Measurements from ENCODE around the gene NLRC5. TPM values are rescaled to one million over a fixed set of nuclear protein-coding genes. Genes with fewer than 3 reads are reported as not detected.

The NLRC5 gene
- total RNA-seq, 6 experiments from 2014 or later: 18.2 to 26.2 (median 21.7) TPM

DNA sequence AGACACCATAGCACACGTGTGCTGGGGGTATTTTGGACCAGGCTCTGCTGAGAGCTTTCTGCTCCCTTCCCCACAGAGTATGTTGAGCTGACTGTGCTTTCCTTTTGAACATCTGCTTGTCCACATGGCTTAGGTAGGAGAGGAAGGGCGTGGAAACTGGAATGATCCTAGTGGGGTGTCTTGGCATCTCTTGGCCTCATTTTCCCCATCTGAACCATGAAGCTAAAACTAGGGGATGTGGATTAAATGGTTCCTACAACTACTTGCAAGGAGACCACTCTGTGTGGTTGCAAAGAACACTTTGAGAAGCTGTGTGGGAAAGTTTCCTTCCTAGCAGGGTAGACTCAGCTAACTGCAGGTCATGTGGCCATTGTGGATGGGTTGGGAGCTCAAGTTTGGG, 6.7 kb upstream of the NLRC5 start:
- Mint-ChIP-seq H3K9me3 (no peaks in the 10 kb centered on the region), H3K36me3 (ENCODE audit: low read depth) (0 out of 2 replicates have a peak, but pooled peaks cover 7% of the 10 kb centered on the region), H3K27ac (no peak overlapping the region), H3K27me3 (ENCODE audit: insufficient read depth) (no peaks in the 10 kb centered on the region; the same call in 1 of the 2 replicates), H3K4me1 (ENCODE audit: low read depth) (peaks cover 28% of the 10 kb centered on the region), H3K4me3 (no peak overlapping the region)
- DNase-seq: no peak
- TF ChIP-seq, protein P1, sequence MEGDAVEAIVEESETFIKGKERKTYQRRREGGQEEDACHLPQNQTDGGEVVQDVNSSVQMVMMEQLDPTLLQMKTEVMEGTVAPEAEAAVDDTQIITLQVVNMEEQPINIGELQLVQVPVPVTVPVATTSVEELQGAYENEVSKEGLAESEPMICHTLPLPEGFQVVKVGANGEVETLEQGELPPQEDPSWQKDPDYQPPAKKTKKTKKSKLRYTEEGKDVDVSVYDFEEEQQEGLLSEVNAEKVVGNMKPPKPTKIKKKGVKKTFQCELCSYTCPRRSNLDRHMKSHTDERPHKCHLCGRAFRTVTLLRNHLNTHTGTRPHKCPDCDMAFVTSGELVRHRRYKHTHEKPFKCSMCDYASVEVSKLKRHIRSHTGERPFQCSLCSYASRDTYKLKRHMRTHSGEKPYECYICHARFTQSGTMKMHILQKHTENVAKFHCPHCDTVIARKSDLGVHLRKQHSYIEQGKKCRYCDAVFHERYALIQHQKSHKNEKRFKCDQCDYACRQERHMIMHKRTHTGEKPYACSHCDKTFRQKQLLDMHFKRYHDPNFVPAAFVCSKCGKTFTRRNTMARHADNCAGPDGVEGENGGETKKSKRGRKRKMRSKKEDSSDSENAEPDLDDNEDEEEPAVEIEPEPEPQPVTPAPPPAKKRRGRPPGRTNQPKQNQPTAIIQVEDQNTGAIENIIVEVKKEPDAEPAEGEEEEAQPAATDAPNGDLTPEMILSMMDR (IDR thresholded peaks at IDR 0.05): no peak

DNA sequence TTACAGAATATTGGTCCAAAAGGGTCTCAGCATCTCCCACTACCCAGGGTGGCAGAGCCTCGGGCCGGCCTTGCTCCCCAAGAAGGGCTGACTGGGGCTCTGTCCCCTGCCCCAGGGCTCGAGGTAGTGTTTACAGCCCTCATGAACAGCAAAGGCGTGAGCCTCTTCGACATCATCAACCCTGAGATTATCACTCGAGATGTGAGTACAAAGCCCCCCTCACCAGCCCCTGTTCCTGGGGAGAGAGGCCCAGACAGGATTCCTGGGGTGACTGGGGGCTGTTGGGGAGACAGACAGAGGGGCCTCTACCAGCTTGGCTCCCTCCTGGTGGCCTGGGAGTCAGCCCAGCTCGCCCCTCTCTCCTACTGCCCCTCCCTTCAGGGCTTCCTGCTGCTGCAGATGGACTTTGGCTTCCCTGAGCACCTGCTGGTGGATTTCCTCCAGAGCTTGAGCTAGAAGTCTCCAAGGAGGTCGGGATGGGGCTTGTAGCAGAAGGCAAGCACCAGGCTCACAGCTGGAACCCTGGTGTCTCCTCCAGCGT, 6.1 kb upstream of the NLRC5 start:
- no peaks in the 10 kb centered on the region for H3K9me3 Mint-ChIP-seq
- DNase-seq: no peak
- H3K27me3 Mint-ChIP-seq (ENCODE audit: insufficient read depth): no peaks in the 10 kb centered on the region; the same call in 1 of the 2 replicates
- H3K27ac Mint-ChIP-seq: no peak overlapping the region
- peaks cover 33% of the 10 kb centered on the region for H3K4me1 Mint-ChIP-seq (ENCODE audit: low read depth)
- no peak overlapping the region for H3K4me3 Mint-ChIP-seq
- TF ChIP-seq, protein P1 (IDR thresholded peaks at IDR 0.05): no peak
- 0 out of 2 replicates have a peak, but pooled peaks cover 7% of the 10 kb centered on the region for H3K36me3 Mint-ChIP-seq (ENCODE audit: low read depth)

DNA sequence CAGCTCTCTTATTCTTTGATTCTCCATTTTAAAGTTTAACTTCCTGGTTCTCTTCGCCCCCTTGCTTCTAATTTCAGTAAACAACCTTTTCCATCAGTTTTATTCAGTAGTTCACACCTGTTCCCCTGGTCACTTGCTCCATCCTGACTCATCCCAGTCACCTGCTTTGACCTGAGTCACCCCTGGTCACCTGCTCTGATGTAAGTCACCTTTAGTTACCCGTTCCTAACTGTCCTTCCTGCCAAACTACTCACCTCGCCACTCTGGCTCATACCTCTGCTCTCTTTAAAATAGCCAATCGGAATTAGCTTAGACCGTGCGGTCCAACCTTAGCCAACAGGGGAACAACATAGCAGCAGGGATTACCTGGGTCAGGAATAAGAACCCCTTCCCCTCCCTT, 4.7 kb upstream of the NLRC5 start:
- H3K27me3 Mint-ChIP-seq (ENCODE audit: insufficient read depth): peaks cover 5% of the 10 kb centered on the region
- H3K36me3 Mint-ChIP-seq (ENCODE audit: low read depth): 0 out of 2 replicates have a peak, but pooled peaks cover 7% of the 10 kb centered on the region
- TF ChIP-seq, protein P1 (IDR thresholded peaks at IDR 0.05): 0 out of 2 replicates have a peak, but pooled peaks have one; percentile 4
- H3K4me1 Mint-ChIP-seq (ENCODE audit: low read depth): peaks cover 44% of the 10 kb centered on the region
- H3K9me3 Mint-ChIP-seq: no peaks in the 10 kb centered on the region
- H3K4me3 Mint-ChIP-seq: no peak overlapping the region
- no peak overlapping the region; the same call in 1 of the 2 replicates for H3K27ac Mint-ChIP-seq
- no peak for DNase-seq

GRCh38 chr16:56985288-56985961, 3.9 kb upstream of the NLRC5 start:
- H3K4me3 Mint-ChIP-seq: peak overlapping the region; percentile 44; the same call in 1 of the 2 replicates
- H3K36me3 Mint-ChIP-seq (ENCODE audit: low read depth): 0 out of 2 replicates have a peak, but pooled peaks cover 7% of the 10 kb centered on the region
- peaks cover 5% of the 10 kb centered on the region for H3K27me3 Mint-ChIP-seq (ENCODE audit: insufficient read depth)
- H3K27ac Mint-ChIP-seq: peak overlapping the region; percentile 90
- peaks cover 50% of the 10 kb centered on the region for H3K4me1 Mint-ChIP-seq (ENCODE audit: low read depth)
- no peaks in the 10 kb centered on the region for H3K9me3 Mint-ChIP-seq
- peak; percentile 77 for DNase-seq
- TF ChIP-seq, protein P1 (IDR thresholded peaks at IDR 0.05): no peak

DNA sequence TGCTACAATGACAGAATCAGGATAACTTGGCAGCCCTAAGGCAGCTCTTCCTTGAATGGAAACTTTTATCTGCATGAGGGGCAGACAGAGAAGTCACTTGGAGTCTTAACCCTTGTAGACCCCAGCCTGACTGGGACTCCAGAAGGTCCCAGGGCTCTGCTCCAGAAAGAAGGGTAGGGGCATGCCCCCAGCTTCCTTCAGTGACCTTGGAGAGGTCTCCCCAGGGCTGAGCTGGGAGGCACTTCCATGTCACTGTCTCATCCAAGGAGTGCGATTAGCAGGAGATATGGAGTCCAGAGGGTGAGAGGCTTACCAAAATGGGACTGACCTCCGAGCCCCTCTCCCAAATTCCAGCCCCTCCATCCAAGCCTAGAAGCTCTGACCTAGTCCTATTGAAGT, 3.4 kb upstream of the NLRC5 start:
- H3K4me1 Mint-ChIP-seq (ENCODE audit: low read depth): peaks cover 55% of the 10 kb centered on the region

More for the DNA sequence above, 3.4 kb upstream of the NLRC5 start:
- H3K27ac Mint-ChIP-seq: peak overlapping the region; percentile 90
- H3K36me3 Mint-ChIP-seq (ENCODE audit: low read depth): peaks cover 10% of the 10 kb centered on the region; the same call in 1 of the 2 replicates
- DNase-seq: no peak
- no peaks in the 10 kb centered on the region for H3K9me3 Mint-ChIP-seq
- TF ChIP-seq, protein P1 (IDR thresholded peaks at IDR 0.05): no peak
- no peak overlapping the region; the same call in 1 of the 2 replicates for H3K4me3 Mint-ChIP-seq
- H3K27me3 Mint-ChIP-seq (ENCODE audit: insufficient read depth): peaks cover 5% of the 10 kb centered on the region

Measured in HFFc6 (cell line).